Testis (tissue), 3 donors: ENCODE data around the gene OSTN. TPM values are rescaled to one million over a fixed set of nuclear protein-coding genes. Genes with fewer than 3 reads are reported as not detected.
"Not testable (repeated sequence)": the region's sequence is repeated elsewhere in the genome, so short reads cannot be mapped to it uniquely, and the experiment has no call there.

Experiments used
- DNase-seq: peaks from one replicate; pipeline ENCODE4 v3.0.0-alpha.2; 2019
- H3K27ac ChIP-seq, 2 donors: fragments of 200-600 bp; sonication (generic); one replicate each; pipeline ENCODE4 v1.5.1; 2019
- H3K27me3 ChIP-seq: fragments of 200-600 bp; sonication (generic); one replicate; pipeline ENCODE4 v1.5.1; 2019
- H3K36me3 ChIP-seq: fragments of 200-600 bp; sonication (generic); one replicate; pipeline ENCODE4 v1.5.1; 2017; ENCODE audit warnings: low read depth; ENCODE audit errors: missing control alignments
- H3K4me1 ChIP-seq: fragments of 200-600 bp; sonication (generic); one replicate; pipeline ENCODE4 v1.5.1; 2019
- H3K4me3 ChIP-seq, 2 donors: fragments of 200-600 bp; sonication (generic); one replicate each; pipeline ENCODE4 v1.5.1; 2017 to 2019
- H3K9me3 ChIP-seq: fragments of 200-600 bp; sonication (generic); one replicate; pipeline ENCODE4 v1.5.1; 2017
- CTCF ChIP-seq, 3 experiments: fragments of 450-650 bp in 2 of 3; fragments of 200-600 bp in 1 of 3; sonication (generic) in 1 of 3; IDR thresholded peaks; one replicate each; pipeline ENCODE4 v1.5.1; 2016 to 2019; ENCODE audit warnings: antibody characterized with exemption in 3 of 3, mild to moderate bottlenecking in 2 of 3, moderate library complexity in 1 of 3
- POLR2A ChIP-seq: fragments of 450-650 bp; IDR thresholded peaks from one replicate; pipeline ENCODE4 v1.6.1; 2017; ENCODE audit warnings: antibody characterized with exemption, mild to moderate bottlenecking, moderate library complexity
- WGBS, 2 donors: methylation state at CpG; one replicate each; pipeline ENCODE4 v1.1.5; 2018; 5-methylcytosine and 5-hydroxymethylcytosine counted together
- intact Hi-C: fragments of 100-400 bp; cut with DNase I; formaldehyde crosslinking; loops from one replicate; pipeline ENCODE4 v1.15.1; 2023; ENCODE audit warnings: low total_unique reads
- polyA plus RNA-seq: library from polyadenylated mRNA; stranded (reverse); fragments of 350-450 nt; fragmentation: Illumina TruSeq; extraction: RNeasy Lipid Tissue Mini Kit (QIAGEN cat#74804); gene quantifications from one replicate; pipeline ENCODE4 v1.2.3, GENCODE V29; 2014; ENCODE audit warnings: low read depth, low replicate concordance; ENCODE audit not compliant: insufficient read depth
- total RNA-seq, 2 donors: library from RNA; depleted of rRNA; stranded (reverse); fragments of >200 nt; gene quantifications; one replicate each; pipeline ENCODE4 v1.2.3, GENCODE V29; 2016

The OSTN gene
- total and polyA plus RNA-seq, 3 donors from 2014 or later: 0.16 TPM; not detected in 2

GRCh38 chr3:191244242-191244867 is 45.3 kb downstream of the OSTN start:
- no peak for DNase-seq
- Histone ChIP-seq H3K27ac (no peak overlapping the region), H3K9me3 (no peaks in the 10 kb centered on the region), H3K36me3 (no peaks in the 10 kb centered on the region), H3K4me1 (no peaks in the 10 kb centered on the region), H3K27me3 (no peaks in the 10 kb centered on the region), H3K4me3 (no peak overlapping the region)
- TF ChIP-seq CTCF (IDR thresholded peaks at IDR 0.05): peak in 1 of 3 experiments; percentile 26
- no peak for TF ChIP-seq POLR2A
- WGBS, 2 donors: 40 to 44% methylated on average over 2 of the region's 2 CpGs
- intact Hi-C loops: no loop called here

GRCh38 chr3:191246034-191246433 is 47.0 kb downstream of the OSTN start:
- 91 to 92% methylated on average over 5 of the region's 5 CpGs for WGBS, 2 donors
- H3K27me3 ChIP-seq, H3K4me1 ChIP-seq, intact Hi-C loops, H3K4me3 ChIP-seq, H3K36me3 ChIP-seq, H3K27ac ChIP-seq, H3K9me3 ChIP-seq: not testable (repeated sequence)
- peak; percentile 37 for DNase-seq

- no peaks in the 10 kb centered on the region for H3K27me3 ChIP-seq
- no peaks in the 10 kb centered on the region for H3K36me3 ChIP-seq
- H3K9me3 ChIP-seq: no peaks in the 10 kb centered on the region
- no peak overlapping the region for H3K4me3 ChIP-seq
- no peak for TF ChIP-seq POLR2A
- no peak for TF ChIP-seq CTCF (IDR thresholded peaks at IDR 0.05)
- intact Hi-C loops: no loop called here
- no peaks in the 10 kb centered on the region for H3K4me1 ChIP-seq
- DNase-seq: no peak
- 85 to 88% methylated on average over 1 of the region's 1 CpG for WGBS, 2 donors
- H3K27ac ChIP-seq: no peak overlapping the region
These were observed 47.6 kb downstream of the OSTN start for GRCh38 chr3:191246630-191247029.

- intact Hi-C loops: no loop called here
These were observed 54.2 kb downstream of the OSTN start for GRCh38 chr3:191253089-191253799.

More at GRCh38 chr3:191253089-191253799, 54.2 kb downstream of the OSTN start:
- Histone ChIP-seq H3K9me3 (no peaks in the 10 kb centered on the region), H3K4me1 (no peaks in the 10 kb centered on the region), H3K4me3 (no peak overlapping the region), H3K36me3 (no peaks in the 10 kb centered on the region), H3K27ac (no peak overlapping the region), H3K27me3 (no peaks in the 10 kb centered on the region)
- WGBS, 2 donors: 83 to 87% methylated on average over 6 of the region's 6 CpGs
- DNase-seq: no peak
- no peak for TF ChIP-seq CTCF (IDR thresholded peaks at IDR 0.05)
- no peak for TF ChIP-seq POLR2A
